Mammary epithelial cell (primary cell): Measurements from ENCODE around the gene RSRP1.

Source experiments
- EZH2 ChIP-seq: IDR thresholded peaks from 2 replicates; pipeline ENCODE4 v1.6.1; 2012; ENCODE audit warnings: low read length, inconsistent platforms, borderline replicate concordance
- TF ChIP-seq, protein P1 (sequence below), 2 donors: IDR thresholded peaks in 1 of 2; conservative IDR thresholded peaks in 1 of 2; 2 replicates each; pipeline ENCODE4 v1.5.1; 2011 to 2012; ENCODE audit warnings: inconsistent platforms in 2 of 2, low read length in 2 of 2, mild to moderate bottlenecking in 2 of 2, control low read depth in 1 of 2, low read depth in 1 of 2; ENCODE audit not compliant: insufficient read depth in 1 of 2; ENCODE audit errors: extremely low read depth in 1 of 2

DNA sequence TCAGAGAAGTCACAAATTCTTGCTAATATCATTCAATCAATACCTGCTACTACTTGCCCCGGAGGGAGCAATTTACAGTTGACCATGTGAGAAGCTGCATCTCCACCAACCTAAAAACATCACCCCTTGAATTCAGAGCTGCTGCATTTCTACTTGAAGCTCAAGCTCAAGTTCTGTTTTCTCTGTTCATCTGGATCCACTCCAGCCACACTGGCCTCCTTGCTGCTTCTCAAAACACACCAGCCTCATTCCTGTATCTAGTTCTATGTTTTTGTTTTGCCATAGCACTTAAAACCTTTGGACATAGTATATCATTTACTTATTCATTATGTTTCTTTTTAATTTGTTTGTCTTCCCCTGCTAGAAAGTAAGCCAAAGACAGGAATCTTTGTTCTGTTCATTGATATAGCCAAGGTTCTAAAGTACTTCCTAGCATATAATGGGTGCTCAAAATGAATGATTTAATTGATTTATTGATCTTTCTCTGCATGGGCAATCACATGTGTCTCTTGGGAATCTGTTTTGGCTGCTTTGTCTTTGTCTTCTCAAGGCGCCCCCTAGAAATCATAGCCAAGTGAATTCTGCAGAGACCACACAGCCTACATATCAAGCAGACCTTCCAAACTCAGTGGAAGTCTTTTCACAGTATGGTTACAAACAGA is 38.6 kb downstream of the RSRP1 start:
- TF ChIP-seq, protein P1, sequence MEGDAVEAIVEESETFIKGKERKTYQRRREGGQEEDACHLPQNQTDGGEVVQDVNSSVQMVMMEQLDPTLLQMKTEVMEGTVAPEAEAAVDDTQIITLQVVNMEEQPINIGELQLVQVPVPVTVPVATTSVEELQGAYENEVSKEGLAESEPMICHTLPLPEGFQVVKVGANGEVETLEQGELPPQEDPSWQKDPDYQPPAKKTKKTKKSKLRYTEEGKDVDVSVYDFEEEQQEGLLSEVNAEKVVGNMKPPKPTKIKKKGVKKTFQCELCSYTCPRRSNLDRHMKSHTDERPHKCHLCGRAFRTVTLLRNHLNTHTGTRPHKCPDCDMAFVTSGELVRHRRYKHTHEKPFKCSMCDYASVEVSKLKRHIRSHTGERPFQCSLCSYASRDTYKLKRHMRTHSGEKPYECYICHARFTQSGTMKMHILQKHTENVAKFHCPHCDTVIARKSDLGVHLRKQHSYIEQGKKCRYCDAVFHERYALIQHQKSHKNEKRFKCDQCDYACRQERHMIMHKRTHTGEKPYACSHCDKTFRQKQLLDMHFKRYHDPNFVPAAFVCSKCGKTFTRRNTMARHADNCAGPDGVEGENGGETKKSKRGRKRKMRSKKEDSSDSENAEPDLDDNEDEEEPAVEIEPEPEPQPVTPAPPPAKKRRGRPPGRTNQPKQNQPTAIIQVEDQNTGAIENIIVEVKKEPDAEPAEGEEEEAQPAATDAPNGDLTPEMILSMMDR (conservative IDR thresholded peaks at IDR 0.05 in 1 of 2, IDR thresholded peaks at IDR 0.05 in 1 of 2; ENCODE audit: extremely low read depth in 1 of 2, insufficient read depth in 1 of 2, low read depth in 1 of 2, low read length in 2 of 2) = no peak
- no peak for TF ChIP-seq EZH2
